Measurements from ENCODE around the gene TOPORS.
A peak's percentile ranks its signal among the peaks of the same experiment; 100 is the strongest.

TOPORS gene

GRCh38 chr9:32580631-32581300 is 28.4 kb upstream of the TOPORS start:
- no peak overlapping the region for H2AFZ ChIP-seq (ENCODE audit: low read depth, low read length)
- H3K27ac ChIP-seq (ENCODE audit: low read length): no peak overlapping the region
- ATAC-seq (ENCODE audit: insufficient read depth, low read depth) (no peak), DNase-seq (no peak)
- no peaks in the 10 kb centered on the region for H4K20me1 ChIP-seq (ENCODE audit: insufficient read depth, low read length)
- no peaks in the 10 kb centered on the region for H3K79me2 ChIP-seq (ENCODE audit: insufficient read depth, low read length)
- H3K4me1 ChIP-seq (ENCODE audit: insufficient read depth, low read length): no peaks in the 10 kb centered on the region
- no peak overlapping the region for H3K9ac ChIP-seq (ENCODE audit: low read depth, low read length)
- TF ChIP-seq CTCF (IDR thresholded peaks at IDR 0.05; ENCODE audit: borderline replicate concordance, extremely low read depth, low read length, poor library complexity, severe bottlenecking) (no peak), EZH2 (IDR thresholded peaks at IDR 0.05; ENCODE audit: borderline replicate concordance, low read depth, low read length, severe bottlenecking) (no peak)
- H3K27me3 ChIP-seq (ENCODE audit: insufficient read depth, low read length, poor library complexity): peaks cover 3% of the 10 kb centered on the region
- no peak overlapping the region for H3K4me3 ChIP-seq (ENCODE audit: low read depth in 1 of 2, low read length in 2 of 2)
- no peak overlapping the region for H3K4me2 ChIP-seq (ENCODE audit: insufficient read depth, low read length)
- H3K9me3 ChIP-seq (ENCODE audit: insufficient read depth, low read length, severe bottlenecking): no peaks in the 10 kb centered on the region
- no peaks in the 10 kb centered on the region for H3K36me3 ChIP-seq (ENCODE audit: insufficient read depth, low read length)

- Histone ChIP-seq H3K36me3 (ENCODE audit: insufficient read depth, low read length) (no peaks in the 10 kb centered on the region), H3K27me3 (ENCODE audit: insufficient read depth, low read length, poor library complexity) (peaks cover 3% of the 10 kb centered on the region), H3K4me3 (ENCODE audit: low read depth in 1 of 2, low read length in 2 of 2) (no peak overlapping the region), H3K9me3 (ENCODE audit: insufficient read depth, low read length, severe bottlenecking) (no peaks in the 10 kb centered on the region), H3K4me2 (ENCODE audit: insufficient read depth, low read length) (no peak overlapping the region), H3K27ac (ENCODE audit: low read length) (no peak overlapping the region), H3K79me2 (ENCODE audit: insufficient read depth, low read length) (no peaks in the 10 kb centered on the region), H2AFZ (ENCODE audit: low read depth, low read length) (no peak overlapping the region), H3K4me1 (ENCODE audit: insufficient read depth, low read length) (no peaks in the 10 kb centered on the region), H4K20me1 (ENCODE audit: insufficient read depth, low read length) (no peaks in the 10 kb centered on the region), H3K9ac (ENCODE audit: low read depth, low read length) (no peak overlapping the region)
- TF ChIP-seq EZH2 (IDR thresholded peaks at IDR 0.05; ENCODE audit: borderline replicate concordance, low read depth, low read length, severe bottlenecking) (no peak), CTCF (IDR thresholded peaks at IDR 0.05; ENCODE audit: borderline replicate concordance, extremely low read depth, low read length, poor library complexity, severe bottlenecking) (peak; percentile 94)
- DNase-seq (peak; percentile 67), ATAC-seq (ENCODE audit: insufficient read depth, low read depth) (peak; percentile 70; the same call in 1 of the 3 replicates)
These were observed 27.4 kb upstream of the TOPORS start for GRCh38 chr9:32579706-32580331.

- Histone ChIP-seq H3K79me2 (ENCODE audit: insufficient read depth, low read length) (no peaks in the 10 kb centered on the region), H2AFZ (ENCODE audit: low read depth, low read length) (no peak overlapping the region), H3K9me3 (ENCODE audit: insufficient read depth, low read length, severe bottlenecking) (no peaks in the 10 kb centered on the region), H3K27ac (ENCODE audit: low read length) (no peak overlapping the region), H3K4me3 (ENCODE audit: low read depth in 1 of 2, low read length in 2 of 2) (no peak overlapping the region), H3K4me2 (ENCODE audit: insufficient read depth, low read length) (no peak overlapping the region), H3K4me1 (ENCODE audit: insufficient read depth, low read length) (peaks cover under 1% of the 10 kb centered on the region; the same call in 1 of the 2 replicates), H4K20me1 (ENCODE audit: insufficient read depth, low read length) (no peaks in the 10 kb centered on the region), H3K9ac (ENCODE audit: low read depth, low read length) (no peak overlapping the region), H3K36me3 (ENCODE audit: insufficient read depth, low read length) (no peaks in the 10 kb centered on the region), H3K27me3 (ENCODE audit: insufficient read depth, low read length, poor library complexity) (peaks cover 3% of the 10 kb centered on the region)
- TF ChIP-seq EZH2 (IDR thresholded peaks at IDR 0.05; ENCODE audit: borderline replicate concordance, low read depth, low read length, severe bottlenecking) (no peak), CTCF (IDR thresholded peaks at IDR 0.05; ENCODE audit: borderline replicate concordance, extremely low read depth, low read length, poor library complexity, severe bottlenecking) (no peak)
- ATAC-seq (ENCODE audit: insufficient read depth, low read depth) (no peak), DNase-seq (no peak)
These were observed 26.6 kb upstream of the TOPORS start for GRCh38 chr9:32578976-32579375.
